ENCODE results near the gene SSMEM1. TPM values are rescaled to one million over a fixed set of nuclear protein-coding genes. Genes with fewer than 3 reads are reported as not detected.

SSMEM1 gene
- total RNA-seq, 1 experiment from 2014 or later, result not detected

DNA sequence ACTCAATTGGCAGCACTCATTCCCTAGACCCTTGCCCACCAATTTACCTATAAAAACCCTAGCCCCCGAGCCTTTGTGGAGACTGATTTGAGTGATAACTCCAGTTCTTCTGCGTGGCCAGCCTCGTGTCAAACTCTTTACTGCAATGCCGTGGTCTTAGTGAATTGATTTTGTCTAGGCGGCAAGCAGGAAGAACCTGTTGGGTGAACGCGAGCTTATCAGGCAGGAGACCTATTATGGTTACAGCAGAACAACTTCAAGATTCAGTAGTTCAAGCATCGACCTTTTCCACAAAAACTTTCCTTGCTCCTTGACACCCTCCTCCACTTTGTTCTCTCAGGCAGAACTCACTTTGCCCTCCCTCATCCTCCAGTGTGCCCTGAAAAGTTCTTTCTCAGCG, 12.2 kb downstream of the SSMEM1 start:
- ATAC-seq, result no peak
- no peak for DNase-seq (ENCODE audit: low spot score)
- POLR2A ChIA-PET, result no interaction called here
- Mint-ChIP-seq H3K27ac (no peak overlapping the region), H3K27me3 (ENCODE audit: low read depth) (peaks cover 7% of the 10 kb centered on the region; the same call in 1 of the 2 replicates), H3K9me3 (peaks cover 8% of the 10 kb centered on the region; the same call in 1 of the 2 replicates), H3K4me3 (no peak overlapping the region), H3K36me3 (no peaks in the 10 kb centered on the region), H3K4me1 (no peaks in the 10 kb centered on the region)
- CTCF ChIA-PET, result no interaction called here
- TF ChIP-seq ZNF263 (CRISPR knock-in tag; IDR thresholded peaks at IDR 0.05; ENCODE audit: low read depth) (no peak), TCF7 (CRISPR knock-in tag; IDR thresholded peaks at IDR 0.05; ENCODE audit: low read depth) (no peak), ELF4 (CRISPR knock-in tag; IDR thresholded peaks at IDR 0.05; ENCODE audit: low read depth) (no peak), NR3C1 (CRISPR knock-in tag; conservative IDR thresholded peaks at IDR 0.05; ENCODE audit: low read depth) (no peak), GABPB1 (CRISPR knock-in tag; IDR thresholded peaks at IDR 0.05) (no peak), ZNF671 (CRISPR knock-in tag; IDR thresholded peaks at IDR 0.05) (no peak), EMX1 (CRISPR knock-in tag; IDR thresholded peaks at IDR 0.05) (no peak), TEAD1 (CRISPR knock-in tag; IDR thresholded peaks at IDR 0.05) (no peak), ZNF416 (CRISPR knock-in tag; IDR thresholded peaks at IDR 0.05) (no peak), HMGA2 (CRISPR knock-in tag; IDR thresholded peaks at IDR 0.05) (no peak), SP1 (CRISPR knock-in tag; conservative IDR thresholded peaks at IDR 0.05) (no peak), PRRX2 (CRISPR knock-in tag; IDR thresholded peaks at IDR 0.05) (no peak), FOXK1 (CRISPR knock-in tag; IDR thresholded peaks at IDR 0.05) (no peak)
- TF ChIP-seq, protein P1, sequence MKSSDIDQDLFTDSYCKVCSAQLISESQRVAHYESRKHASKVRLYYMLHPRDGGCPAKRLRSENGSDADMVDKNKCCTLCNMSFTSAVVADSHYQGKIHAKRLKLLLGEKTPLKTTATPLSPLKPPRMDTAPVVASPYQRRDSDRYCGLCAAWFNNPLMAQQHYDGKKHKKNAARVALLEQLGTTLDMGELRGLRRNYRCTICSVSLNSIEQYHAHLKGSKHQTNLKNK (CRISPR knock-in tag; IDR thresholded peaks at IDR 0.05), result no peak
- TF ChIP-seq, protein P2, sequence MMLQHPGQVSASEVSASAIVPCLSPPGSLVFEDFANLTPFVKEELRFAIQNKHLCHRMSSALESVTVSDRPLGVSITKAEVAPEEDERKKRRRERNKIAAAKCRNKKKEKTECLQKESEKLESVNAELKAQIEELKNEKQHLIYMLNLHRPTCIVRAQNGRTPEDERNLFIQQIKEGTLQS (CRISPR knock-in tag; conservative IDR thresholded peaks at IDR 0.05), result no peak
- TF ChIP-seq, protein P3, sequence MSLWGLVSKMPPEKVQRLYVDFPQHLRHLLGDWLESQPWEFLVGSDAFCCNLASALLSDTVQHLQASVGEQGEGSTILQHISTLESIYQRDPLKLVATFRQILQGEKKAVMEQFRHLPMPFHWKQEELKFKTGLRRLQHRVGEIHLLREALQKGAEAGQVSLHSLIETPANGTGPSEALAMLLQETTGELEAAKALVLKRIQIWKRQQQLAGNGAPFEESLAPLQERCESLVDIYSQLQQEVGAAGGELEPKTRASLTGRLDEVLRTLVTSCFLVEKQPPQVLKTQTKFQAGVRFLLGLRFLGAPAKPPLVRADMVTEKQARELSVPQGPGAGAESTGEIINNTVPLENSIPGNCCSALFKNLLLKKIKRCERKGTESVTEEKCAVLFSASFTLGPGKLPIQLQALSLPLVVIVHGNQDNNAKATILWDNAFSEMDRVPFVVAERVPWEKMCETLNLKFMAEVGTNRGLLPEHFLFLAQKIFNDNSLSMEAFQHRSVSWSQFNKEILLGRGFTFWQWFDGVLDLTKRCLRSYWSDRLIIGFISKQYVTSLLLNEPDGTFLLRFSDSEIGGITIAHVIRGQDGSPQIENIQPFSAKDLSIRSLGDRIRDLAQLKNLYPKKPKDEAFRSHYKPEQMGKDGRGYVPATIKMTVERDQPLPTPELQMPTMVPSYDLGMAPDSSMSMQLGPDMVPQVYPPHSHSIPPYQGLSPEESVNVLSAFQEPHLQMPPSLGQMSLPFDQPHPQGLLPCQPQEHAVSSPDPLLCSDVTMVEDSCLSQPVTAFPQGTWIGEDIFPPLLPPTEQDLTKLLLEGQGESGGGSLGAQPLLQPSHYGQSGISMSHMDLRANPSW (CRISPR knock-in tag; conservative IDR thresholded peaks at IDR 0.05; ENCODE audit: low read depth), result no peak
- TF ChIP-seq, protein P4, sequence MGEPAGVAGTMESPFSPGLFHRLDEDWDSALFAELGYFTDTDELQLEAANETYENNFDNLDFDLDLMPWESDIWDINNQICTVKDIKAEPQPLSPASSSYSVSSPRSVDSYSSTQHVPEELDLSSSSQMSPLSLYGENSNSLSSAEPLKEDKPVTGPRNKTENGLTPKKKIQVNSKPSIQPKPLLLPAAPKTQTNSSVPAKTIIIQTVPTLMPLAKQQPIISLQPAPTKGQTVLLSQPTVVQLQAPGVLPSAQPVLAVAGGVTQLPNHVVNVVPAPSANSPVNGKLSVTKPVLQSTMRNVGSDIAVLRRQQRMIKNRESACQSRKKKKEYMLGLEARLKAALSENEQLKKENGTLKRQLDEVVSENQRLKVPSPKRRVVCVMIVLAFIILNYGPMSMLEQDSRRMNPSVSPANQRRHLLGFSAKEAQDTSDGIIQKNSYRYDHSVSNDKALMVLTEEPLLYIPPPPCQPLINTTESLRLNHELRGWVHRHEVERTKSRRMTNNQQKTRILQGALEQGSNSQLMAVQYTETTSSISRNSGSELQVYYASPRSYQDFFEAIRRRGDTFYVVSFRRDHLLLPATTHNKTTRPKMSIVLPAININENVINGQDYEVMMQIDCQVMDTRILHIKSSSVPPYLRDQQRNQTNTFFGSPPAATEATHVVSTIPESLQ (CRISPR knock-in tag; IDR thresholded peaks at IDR 0.05), result no peak
- TF ChIP-seq, protein P5, sequence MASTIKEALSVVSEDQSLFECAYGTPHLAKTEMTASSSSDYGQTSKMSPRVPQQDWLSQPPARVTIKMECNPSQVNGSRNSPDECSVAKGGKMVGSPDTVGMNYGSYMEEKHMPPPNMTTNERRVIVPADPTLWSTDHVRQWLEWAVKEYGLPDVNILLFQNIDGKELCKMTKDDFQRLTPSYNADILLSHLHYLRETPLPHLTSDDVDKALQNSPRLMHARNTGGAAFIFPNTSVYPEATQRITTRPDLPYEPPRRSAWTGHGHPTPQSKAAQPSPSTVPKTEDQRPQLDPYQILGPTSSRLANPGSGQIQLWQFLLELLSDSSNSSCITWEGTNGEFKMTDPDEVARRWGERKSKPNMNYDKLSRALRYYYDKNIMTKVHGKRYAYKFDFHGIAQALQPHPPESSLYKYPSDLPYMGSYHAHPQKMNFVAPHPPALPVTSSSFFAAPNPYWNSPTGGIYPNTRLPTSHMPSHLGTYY (CRISPR knock-in tag; IDR thresholded peaks at IDR 0.05), result no peak
- TF ChIP-seq, protein P6, sequence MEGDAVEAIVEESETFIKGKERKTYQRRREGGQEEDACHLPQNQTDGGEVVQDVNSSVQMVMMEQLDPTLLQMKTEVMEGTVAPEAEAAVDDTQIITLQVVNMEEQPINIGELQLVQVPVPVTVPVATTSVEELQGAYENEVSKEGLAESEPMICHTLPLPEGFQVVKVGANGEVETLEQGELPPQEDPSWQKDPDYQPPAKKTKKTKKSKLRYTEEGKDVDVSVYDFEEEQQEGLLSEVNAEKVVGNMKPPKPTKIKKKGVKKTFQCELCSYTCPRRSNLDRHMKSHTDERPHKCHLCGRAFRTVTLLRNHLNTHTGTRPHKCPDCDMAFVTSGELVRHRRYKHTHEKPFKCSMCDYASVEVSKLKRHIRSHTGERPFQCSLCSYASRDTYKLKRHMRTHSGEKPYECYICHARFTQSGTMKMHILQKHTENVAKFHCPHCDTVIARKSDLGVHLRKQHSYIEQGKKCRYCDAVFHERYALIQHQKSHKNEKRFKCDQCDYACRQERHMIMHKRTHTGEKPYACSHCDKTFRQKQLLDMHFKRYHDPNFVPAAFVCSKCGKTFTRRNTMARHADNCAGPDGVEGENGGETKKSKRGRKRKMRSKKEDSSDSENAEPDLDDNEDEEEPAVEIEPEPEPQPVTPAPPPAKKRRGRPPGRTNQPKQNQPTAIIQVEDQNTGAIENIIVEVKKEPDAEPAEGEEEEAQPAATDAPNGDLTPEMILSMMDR (IDR thresholded peaks at IDR 0.05), result no peak

Data from WTC11 (cell line).